ENCODE measurements around the gene MMAB. TPM values are rescaled to one million over a fixed set of nuclear protein-coding genes. Genes with fewer than 3 reads are reported as not detected.

MMAB gene
- 10 to 100 TPM; 59.1 to 76.6 TPM for total RNA-seq

DNA sequence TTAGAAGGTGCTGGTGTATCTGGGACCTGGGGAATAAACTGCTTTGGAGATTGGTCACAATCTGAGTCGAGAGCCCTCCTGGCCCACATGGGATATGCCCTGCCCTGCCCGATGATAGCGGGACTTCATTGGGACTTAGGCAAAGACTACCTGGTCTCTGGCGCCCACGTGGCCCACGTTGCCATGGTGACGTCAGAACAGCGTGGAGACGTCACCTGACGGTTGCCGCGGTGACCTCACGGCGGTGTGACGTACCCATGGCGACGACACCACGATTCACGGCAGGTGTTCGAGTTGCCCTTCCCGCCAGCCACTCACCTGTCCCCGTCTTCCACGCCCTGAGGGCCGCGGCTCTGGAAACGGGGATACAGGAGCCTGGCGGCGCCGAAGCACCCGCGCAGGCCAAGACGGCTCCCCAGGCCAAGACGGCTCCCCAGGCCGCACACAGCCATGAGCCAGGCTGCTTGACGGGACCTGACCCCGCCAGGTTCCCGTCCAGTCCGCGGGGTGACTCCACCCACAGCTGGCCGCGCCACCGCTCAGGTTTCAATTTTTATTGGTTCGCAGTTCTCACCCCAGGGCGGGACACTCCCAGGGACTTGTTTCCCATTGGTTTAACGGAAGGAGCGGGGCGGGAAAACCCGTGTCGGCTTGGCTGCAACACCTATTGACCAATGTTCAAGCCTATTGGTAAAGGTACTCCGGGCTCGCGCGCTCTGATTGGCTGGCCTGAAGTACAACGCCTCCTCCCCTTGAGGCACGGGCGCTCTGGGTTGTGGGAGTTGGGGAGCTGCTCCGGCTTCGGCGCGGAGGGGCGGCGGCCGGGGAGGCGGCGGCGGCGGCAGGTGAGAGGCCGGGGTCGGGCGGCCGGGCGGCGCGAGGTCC, at the start of gene MMAB, which contains the start of gene MVK:
MMAB (minus strand) TSS at position 476 of the 885 bp plus-strand sequence; CDS start at position 452, 24 bp downstream.
MVK (plus strand) TSS at position 766 of the 885 bp plus-strand sequence. CDS start 1,029 bp downstream, outside the sequence.
- peak within 1 kb of the TSS; percentile 76 for H3K27ac ChIP-seq
- peaks cover 11% of the 10 kb centered on the region for H3K36me3 ChIP-seq
- H3K27me3 ChIP-seq = no peaks in the 10 kb centered on the region
- H3K4me3 ChIP-seq = peak within 1 kb of the TSS; percentile 87
- H3K4me1 ChIP-seq = no peaks in the 10 kb centered on the region
- peak; percentile 99 for DNase-seq
- TF ChIP-seq, protein P1, sequence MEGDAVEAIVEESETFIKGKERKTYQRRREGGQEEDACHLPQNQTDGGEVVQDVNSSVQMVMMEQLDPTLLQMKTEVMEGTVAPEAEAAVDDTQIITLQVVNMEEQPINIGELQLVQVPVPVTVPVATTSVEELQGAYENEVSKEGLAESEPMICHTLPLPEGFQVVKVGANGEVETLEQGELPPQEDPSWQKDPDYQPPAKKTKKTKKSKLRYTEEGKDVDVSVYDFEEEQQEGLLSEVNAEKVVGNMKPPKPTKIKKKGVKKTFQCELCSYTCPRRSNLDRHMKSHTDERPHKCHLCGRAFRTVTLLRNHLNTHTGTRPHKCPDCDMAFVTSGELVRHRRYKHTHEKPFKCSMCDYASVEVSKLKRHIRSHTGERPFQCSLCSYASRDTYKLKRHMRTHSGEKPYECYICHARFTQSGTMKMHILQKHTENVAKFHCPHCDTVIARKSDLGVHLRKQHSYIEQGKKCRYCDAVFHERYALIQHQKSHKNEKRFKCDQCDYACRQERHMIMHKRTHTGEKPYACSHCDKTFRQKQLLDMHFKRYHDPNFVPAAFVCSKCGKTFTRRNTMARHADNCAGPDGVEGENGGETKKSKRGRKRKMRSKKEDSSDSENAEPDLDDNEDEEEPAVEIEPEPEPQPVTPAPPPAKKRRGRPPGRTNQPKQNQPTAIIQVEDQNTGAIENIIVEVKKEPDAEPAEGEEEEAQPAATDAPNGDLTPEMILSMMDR (IDR thresholded peaks at IDR 0.05) = no peak
- no peaks in the 10 kb centered on the region for H3K9me3 ChIP-seq
- H3K9ac ChIP-seq (ENCODE audit: low read depth in 2 of 2, low read length in 2 of 2) = peak within 1 kb of the TSS; percentile 75 to 93
- intact Hi-C loops (cut with DNase I) = no loop called here

DNA sequence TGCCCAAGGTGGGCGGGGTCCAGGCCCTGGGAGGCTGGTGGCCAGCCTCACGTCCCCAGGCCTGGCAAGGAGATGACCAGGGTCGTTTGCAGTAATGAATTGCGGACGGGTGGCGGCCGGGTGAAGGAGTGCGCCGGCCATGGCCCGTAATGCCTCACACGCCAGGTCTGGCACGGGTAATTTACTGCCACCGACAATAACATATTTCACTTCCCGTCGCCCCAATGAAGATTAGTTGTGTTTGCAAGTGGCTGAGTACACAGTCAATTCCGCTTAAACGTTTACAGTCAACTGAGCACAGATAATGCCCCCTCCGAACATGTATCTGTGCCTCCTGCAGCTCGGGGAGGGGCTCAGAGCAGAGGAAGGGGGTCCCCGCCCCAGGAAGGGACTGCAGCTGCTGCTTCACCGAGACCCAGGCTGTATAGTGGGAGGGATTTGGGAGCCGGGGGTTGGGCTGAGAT, 48.6 kb upstream of the MMAB start:
- Histone ChIP-seq H3K27ac (no peak overlapping the region), H3K4me3 (no peak overlapping the region), H3K9me3 (no peaks in the 10 kb centered on the region), H3K9ac (ENCODE audit: low read depth in 2 of 2, low read length in 2 of 2) (no peak overlapping the region), H3K4me1 (peaks cover 3% of the 10 kb centered on the region), H3K27me3 (peaks cover 4% of the 10 kb centered on the region), H3K36me3 (no peaks in the 10 kb centered on the region)
- TF ChIP-seq, protein P1 (IDR thresholded peaks at IDR 0.05) = no peak
- DNase-seq = no peak
- intact Hi-C loops (cut with DNase I) = no loop called here

DNA sequence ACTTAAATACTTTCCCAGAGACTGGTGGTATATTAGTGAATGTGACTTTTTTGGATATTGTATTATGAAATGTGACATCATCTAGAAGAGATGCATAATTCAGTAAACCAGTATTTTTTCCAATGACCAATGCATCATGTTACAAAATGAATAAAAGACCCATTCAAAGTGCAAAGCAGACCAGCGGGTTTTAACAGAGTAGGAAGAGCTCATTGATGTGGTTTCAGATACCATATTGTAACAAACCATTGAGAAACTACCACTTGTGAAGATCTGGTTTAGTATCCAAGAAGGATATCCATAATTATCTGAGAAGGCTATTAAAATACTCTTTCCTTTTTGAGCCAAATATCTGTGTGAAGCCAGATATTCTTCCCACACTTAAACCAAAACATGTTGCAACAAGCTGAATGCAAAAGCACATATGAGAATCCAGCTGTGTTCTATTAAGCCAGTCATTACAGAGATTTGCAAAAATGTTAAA, 47.9 kb upstream of the MMAB start:
- TF ChIP-seq, protein P1 (IDR thresholded peaks at IDR 0.05) = no peak
- H3K27ac ChIP-seq = no peak overlapping the region
- H3K4me3 ChIP-seq = no peak overlapping the region
- H3K27me3 ChIP-seq = peaks cover 4% of the 10 kb centered on the region
- H3K4me1 ChIP-seq = peaks cover 3% of the 10 kb centered on the region
- no peaks in the 10 kb centered on the region for H3K9me3 ChIP-seq
- no peak overlapping the region for H3K9ac ChIP-seq (ENCODE audit: low read depth in 2 of 2, low read length in 2 of 2)
- no peaks in the 10 kb centered on the region for H3K36me3 ChIP-seq
- intact Hi-C loops (cut with DNase I) = no loop called here
- no peak for DNase-seq

DNA sequence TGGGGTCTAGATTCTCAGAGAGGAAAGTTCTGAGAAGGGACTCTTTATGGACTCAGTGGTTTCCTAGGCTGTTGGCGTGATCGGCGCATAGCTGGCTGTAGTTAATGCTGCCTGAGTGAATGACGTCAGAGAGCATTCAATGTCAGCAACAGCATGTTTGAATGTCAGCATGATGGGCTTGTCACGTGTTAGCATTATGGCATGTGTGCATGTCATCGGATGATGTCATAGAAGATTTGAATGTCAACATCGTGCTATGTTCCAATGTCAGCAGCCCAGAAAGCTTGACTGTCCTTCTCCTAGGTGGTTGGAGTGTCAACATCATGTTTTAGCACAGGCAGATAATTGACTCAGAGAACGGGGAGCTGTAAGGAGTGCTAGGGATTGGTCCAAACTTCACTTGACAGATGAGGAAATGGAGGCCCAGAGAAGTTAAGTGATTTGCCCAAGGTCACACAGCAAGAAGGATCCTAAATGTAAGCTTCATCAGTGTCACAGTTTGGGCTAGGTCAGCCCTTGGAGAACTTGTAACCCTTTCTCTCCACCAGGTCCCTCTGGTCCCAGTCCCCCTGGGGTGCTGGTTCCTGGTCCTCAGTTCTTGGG, 45.8 kb upstream of the MMAB start:
- Histone ChIP-seq H3K36me3 (no peaks in the 10 kb centered on the region), H3K27ac (no peak overlapping the region), H3K9me3 (no peaks in the 10 kb centered on the region), H3K27me3 (peaks cover 4% of the 10 kb centered on the region), H3K4me3 (no peak overlapping the region), H3K9ac (ENCODE audit: low read depth in 2 of 2, low read length in 2 of 2) (no peak overlapping the region), H3K4me1 (peaks cover 3% of the 10 kb centered on the region)
- intact Hi-C loops (cut with DNase I) = no loop called here
- TF ChIP-seq, protein P1 (IDR thresholded peaks at IDR 0.05) = no peak
- no peak for DNase-seq

DNA sequence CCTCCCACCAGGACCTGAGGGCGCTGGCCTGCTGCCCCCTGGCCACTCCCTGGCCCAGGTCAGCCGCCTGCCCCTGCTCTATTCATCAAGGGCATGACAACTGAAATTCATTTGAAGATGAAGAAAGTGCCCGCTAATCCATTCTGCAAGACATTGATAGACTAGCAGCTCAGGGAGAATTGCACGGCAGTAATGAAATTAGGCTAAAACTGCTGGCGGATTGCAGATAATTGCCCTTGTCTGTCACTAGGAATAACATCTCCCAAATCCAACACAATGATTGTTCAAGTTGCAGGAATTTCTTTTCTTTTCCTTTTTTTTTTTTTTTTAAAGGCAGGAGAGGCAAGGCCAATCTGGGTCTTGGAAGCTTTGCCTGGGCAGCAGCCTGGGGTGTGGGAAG, 44.8 kb upstream of the MMAB start:
- Histone ChIP-seq H3K9ac (ENCODE audit: low read depth in 2 of 2, low read length in 2 of 2) (no peak overlapping the region), H3K4me3 (no peak overlapping the region), H3K27ac (no peak overlapping the region), H3K27me3 (peaks cover 4% of the 10 kb centered on the region), H3K9me3 (no peaks in the 10 kb centered on the region), H3K4me1 (peaks cover 3% of the 10 kb centered on the region), H3K36me3 (no peaks in the 10 kb centered on the region)
- DNase-seq = no peak
- TF ChIP-seq, protein P1 (IDR thresholded peaks at IDR 0.05) = no peak
- intact Hi-C loops (cut with DNase I) = no loop called here
